Fibroblast of skin of left biceps (primary cell): ENCODE results near the gene DDX17.
"Not testable (repeated sequence)": the region's sequence is repeated elsewhere in the genome, so short reads cannot be mapped to it uniquely, and the experiment has no call there.

Source experiments
- DNase-seq, 2 experiments: peaks; one replicate each; pipeline ENCODE4 v3.0.0-alpha.2; 2013; ENCODE audit warnings: low read depth in 2 of 2

DDX17 gene

DNA sequence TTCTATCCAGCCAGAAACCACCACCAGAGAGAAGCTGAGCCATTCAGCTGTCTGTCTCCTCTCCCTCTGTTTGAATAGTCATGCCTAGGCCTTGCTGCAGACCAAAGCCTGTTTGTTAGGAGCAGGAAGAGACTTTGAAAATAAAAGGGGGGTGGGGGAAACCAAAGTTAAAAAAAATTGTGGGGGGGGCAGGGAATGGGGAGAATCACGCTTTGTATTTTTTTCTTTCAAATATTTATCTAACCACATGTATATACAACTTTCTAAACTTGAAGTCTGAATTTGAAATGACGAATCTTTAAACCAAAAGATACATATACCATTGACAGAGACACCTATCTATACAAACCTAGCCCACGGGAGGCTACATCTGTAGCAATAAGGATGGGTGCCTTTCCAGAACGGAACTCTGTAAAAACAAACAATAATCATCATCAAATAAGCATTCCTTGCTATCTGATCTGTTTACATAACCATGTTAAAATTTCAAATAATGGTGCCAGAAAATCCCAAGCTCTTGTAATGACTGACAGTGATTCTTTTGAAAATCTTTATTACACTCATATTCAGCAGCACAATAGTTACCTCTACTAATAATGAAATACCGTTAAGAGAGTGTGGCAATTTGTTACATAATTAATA is 14.3 kb downstream of the DDX17 start:
- DNase-seq = no peak

DNA sequence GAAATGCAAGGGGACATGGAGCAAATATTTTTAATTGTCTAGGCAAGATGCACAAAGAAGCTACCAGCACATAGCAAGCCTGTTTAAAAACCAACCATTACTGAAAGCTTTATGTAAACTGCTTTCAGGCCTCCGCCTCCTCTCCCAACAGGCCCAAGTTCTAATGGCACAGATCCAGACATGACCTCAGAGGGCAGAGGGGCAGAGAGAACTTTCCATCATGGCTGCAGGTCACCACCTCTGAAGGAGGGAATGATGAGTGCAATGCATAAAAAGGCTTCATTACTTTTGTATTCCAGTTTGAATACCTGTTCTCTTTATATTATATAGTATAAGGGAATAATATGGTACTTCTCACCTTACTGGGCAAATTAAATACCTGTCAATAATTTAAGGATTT is 15.2 kb downstream of the DDX17 start:
- no peak for DNase-seq

DNA sequence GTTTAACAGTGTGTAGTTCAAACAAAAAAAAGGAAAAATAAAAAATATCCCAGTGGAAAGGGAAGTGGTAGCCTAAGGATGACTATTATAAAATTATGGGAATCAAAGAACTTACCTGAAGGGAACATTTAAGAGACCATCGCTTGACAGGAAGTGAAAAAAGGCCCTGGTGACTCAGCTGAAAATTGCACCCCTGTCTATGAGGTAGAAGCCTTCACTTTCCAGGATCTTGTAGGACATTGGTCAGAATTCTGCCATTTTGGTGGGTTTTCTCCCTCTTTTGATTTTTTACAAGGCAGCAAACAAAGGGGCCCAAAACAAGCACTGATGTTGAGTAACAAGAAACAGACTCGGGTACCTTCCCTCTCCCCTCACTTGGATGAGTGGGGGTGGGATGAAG is 15.6 kb downstream of the DDX17 start:
- no peak for DNase-seq

DNA sequence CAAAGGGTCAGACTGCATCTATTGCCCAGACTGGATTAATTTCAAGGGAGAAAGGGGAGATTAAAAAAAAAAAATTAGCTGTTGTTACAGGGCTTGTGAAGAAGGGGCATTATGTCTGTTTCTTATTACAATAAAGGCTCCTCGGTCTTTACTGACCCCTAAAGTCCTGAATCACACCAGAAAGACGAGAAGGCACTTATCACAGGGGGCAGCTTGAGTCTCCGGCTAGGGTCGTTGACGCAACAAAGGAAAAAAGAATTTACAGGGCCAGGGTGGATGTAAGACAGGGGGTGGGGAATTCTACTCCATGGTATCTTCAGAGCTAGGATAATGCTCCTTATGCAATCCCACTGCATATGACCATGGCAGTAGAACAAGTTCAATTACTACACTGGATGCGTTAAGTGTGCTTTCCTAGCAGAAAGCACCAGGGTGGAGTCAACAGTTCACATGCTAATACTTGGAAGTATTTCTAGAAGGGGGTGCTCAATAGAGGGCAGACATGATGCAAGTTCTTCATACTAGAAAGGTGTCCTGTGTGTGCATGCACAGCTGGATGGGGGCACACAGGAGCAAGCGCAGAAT is 16.5 kb downstream of the DDX17 start:
- DNase-seq = no peak

DNA sequence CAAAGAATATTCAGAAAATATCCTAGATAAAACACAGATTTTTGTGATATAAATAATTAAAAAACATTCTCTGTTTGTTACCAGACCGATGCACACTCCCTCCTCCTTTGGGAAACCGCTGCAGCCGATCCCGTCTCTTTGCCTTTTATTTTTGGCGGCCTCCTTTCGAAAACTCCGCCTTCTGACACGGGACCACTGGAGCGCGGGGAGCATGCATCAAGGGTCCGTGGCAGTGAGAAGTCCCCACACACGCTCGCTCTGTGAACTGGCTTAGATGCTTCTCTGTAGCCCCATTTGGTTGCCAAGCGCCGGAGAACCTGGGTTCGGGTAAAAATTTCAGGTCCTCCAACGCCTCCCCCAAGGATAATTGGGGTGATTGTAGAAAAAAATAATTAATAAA is 17.0 kb downstream of the DDX17 start:
- DNase-seq = no peak

- no peak for DNase-seq
These were observed 18.2 kb downstream of the DDX17 start for GRCh38 chr22:38487946-38488345.

- DNase-seq = no peak
These were observed 20.3 kb downstream of the DDX17 start for GRCh38 chr22:38485783-38486182.

DNA sequence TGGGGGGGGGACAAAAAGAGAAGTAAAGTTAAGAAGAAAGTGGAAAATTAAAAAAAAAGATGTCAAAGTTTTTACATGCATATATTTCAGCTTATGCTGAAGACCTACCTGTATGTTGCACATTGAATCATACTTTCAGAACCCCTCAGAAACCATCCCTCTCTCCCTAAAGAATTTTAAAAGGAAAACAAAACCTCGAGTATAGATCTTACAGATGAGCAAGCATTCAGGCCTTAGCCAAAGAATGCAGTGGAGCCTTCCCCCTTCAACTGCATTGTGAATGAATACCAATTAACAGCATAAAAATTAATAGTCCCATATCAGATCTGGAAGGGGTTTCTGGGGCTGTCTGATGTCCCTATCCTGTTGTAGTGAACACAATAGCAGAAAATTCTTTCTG is 21.9 kb downstream of the DDX17 start:
- DNase-seq = no peak

DNA sequence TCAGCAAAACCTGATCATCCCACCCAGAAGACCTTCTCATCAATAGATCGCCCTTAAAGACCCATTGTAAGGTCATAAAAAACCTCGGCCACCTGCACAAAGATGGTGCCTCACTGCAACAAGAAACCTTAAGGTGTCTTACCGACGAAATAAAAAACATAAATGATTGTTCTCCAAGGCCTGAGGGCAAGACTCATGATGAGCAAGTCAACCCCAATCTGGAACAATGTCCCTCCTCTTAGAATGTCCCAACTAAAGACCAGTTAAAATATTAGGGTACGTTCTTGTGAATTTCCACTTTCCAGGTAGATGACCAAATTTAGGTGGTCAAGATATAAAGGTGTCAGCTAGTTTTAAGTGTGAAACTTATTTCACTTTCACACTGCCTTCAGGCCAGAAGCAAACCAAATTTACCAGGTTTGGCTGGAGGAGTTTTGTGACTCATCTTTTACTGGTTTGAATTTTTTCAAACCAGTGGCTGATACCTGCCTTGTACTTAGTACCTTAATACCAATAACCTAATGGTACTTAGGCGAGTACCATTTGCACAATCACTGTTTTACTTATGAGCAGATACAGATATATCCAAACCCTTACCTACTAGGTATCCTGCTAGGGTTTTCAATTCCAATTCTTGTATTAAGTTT is 23.3 kb downstream of the DDX17 start:
- DNase-seq = no peak

DNA sequence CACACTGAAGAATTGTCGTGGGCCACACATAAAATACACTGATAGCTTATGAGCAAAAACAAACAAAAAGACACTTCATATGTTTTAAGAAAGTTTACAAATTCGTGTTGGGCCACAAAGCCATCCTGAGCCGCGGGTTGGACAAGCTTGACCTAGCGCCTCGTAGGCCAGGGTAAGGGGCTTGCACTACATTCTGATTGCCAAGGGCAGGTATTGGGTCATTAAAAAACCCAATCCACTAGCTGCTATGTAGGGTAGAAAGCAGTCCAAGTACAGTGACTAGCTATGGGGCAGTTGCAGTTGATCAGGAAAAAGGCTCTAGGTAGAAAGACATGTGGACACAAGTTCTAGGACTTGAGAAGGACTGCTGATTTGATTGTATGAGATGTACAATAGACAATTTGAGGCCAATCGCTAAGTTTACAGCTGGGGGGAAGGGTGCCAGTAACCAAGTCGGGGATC is 24.2 kb downstream of the DDX17 start:
- DNase-seq = no peak

GRCh38 chr22:38481162-38481870 is 24.8 kb downstream of the DDX17 start:
- DNase-seq = no peak

GRCh38 chr22:38479096-38479837 is 26.8 kb downstream of the DDX17 start:
- no peak for DNase-seq

GRCh38 chr22:38477585-38477984 is 28.5 kb downstream of the DDX17 start:
- DNase-seq = no peak

DNA sequence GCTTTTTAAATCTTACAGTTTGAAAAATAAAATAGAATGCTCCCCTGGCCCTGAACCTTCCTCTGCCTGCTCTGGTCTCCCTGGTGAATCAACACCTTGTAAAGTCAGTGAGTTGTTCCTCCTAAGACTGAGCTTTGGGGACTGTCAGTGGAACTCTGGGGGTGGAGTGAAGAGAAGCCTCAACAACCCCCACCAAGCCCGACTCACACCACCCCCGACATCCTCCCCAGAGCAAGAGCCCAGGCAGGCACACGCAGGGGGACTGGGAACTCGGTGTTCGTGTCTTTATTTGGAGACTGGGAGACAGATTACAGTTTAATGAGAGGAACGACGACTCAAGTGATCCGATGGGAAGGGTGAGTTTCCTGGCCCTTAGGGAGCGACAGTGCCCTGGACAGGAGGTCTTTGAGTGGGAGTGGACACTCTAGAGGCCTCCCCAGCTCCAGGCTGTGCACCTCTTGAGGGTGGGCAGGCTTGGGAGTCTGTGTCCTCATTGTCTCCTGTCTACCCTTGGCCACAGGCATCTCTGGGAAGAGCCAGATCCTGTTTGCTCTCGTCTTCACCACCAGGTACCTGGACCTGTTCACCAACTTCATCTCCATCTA is 32.0 kb downstream of the DDX17 start:
- DNase-seq = no peak

- no peak for DNase-seq
These were observed 34.9 kb downstream of the DDX17 start for GRCh38 chr22:38471237-38471636.

DNA sequence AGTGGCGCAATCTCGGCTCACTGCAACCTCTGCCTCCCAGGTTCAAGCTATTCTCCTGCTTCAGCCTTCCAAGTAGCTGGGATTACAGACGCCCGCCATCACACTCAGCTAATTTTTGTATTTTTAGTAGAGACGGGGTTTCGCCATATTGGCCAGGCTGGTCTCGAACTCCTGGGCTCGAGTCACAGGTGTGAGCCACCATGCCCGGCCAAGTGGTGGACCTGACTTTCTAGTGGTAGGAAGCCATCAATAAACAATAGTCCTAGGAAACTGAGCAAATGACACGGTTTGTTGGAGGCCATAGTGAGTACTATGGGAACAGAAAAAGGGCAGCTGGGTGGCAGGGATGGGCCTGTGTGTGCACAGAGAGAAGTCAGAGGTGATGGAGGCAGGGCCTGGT is 35.9 kb downstream of the DDX17 start:
- not testable (repeated sequence) for DNase-seq

- DNase-seq = no peak
These were observed 36.8 kb downstream of the DDX17 start for GRCh38 chr22:38469306-38469781.

DNA sequence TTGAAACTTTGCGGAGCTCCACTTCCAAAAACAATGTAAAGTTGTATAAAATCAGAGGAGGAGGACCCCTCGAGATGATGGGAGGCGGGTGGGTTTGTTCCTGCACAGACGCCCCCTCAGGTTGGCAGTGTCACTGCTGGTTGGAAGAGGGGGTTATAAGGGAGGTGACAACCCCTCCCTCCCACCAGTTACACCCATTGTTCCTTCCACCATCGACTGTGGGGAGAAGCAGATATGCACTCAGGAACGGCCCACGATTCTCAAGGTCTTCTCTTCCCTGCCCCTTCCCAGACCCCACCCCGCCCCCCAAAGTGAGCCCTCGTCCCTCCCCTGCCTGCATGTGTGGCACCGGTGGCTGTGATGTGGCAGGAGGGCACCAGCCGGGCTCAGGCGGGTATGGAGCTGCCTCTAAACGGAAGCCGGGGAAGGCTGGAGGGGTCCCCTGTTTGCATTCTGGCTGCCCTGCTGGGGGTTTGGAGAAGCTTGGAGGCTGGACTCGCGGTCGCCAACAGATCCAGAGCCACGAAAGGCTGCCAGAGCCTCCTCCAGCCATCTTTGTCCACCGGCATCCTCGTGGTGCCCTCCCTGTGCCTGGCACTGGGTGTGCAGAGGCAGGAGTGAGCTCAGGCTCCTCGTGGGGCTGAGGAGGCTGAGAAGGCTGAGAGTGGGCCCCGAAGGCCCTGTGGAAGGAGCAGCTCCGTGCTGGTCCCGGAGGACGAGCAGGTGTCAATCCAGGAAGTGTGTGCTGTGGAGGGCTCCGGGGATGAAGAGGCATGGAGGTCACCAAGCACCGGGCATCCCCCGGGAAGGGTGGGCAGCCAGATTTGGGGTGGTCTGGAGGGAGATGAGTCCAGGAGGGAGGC is 37.4 kb downstream of the DDX17 start:
- no peak for DNase-seq

DNA sequence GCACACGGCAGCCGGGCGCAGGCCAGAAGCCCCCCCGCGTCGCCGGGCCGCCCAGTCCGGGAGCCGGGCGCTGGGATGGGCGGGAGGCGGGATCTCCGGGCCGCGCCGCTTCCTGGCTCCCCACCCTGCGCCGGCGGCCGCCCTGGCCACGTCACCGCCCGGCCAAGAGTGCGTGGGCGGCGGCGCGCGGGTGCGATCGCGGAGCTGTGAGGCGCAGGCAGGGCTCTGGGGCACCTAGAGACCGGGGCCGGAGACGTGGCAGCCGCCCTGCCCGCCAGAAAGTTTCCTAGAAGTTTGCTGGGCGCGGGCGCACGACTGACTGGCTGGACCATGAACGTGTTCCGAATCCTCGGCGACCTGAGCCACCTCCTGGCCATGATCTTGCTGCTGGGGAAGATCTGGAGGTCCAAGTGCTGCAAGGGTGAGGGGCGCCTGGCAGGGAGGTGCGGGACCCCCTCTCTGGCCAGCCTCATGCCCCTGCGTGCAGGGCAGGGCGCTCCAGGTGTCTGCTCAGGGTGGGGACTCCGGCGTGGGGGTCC is 38.1 kb downstream of the DDX17 start, which contains the start of gene KDELR3:
Gene KDELR3, plus strand, starts transcription at position 193 of the 539 bp plus-strand sequence. Its CDS starts 138 bp downstream, at position 331.
- peak; percentile 22 to 45 for DNase-seq

DNA sequence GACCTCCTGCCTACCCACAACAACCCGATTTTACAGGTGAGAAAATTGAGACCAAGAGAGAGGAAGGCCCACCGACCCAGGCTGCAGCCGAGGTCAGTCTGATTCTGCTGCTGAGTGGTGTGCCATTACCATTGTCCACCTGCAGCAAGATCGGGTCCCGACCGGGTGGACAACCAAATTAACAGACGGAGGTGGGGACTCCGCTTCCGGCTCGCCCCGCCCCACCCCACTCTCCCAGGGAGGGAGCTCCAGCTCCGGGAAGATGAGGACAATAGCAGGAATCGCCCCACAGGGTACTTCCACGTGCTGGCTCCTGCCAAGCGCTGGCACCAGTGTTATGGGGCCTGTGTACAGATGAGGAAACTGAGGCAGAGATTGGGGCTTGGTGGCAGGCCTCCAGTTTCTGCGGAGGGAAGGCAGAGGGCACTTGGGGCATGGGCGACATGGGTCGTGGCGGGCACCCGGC is 38.6 kb downstream of the DDX17 start:
- DNase-seq = no peak
